Hematopoietic multipotent progenitor cell treated with erythropoietin and hydrocortisone succinate and interleukin-3 and kit ligand, for 17 days (in vitro differentiated cells): Measurements from ENCODE around the gene OVOL3.

Experiments used
- DNase-seq: peaks from one replicate; pipeline ENCODE4 v3.0.0-alpha.2; 2015; ENCODE audit warnings: low spot score

OVOL3 gene

DNA sequence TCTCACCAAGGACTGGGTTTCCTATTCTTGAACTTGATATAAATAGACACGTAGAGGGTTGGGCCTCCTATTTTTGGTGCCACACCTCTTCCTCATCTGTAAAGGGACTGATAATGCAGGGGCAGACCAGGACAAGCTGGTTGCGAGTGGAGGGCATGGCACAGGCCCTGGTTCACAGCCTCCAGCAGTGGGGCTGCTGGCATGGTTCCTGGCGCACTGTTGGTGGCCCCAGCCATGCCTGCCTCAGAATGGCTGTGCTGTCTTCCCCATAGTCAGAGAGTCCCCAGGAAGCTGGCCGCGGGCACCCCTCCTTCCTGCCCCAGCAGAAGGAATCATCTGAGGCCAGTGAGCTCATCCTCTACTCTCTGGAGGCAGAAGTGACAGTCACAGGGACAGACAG, 10.5 kb upstream of the OVOL3 start:
- peak; percentile 64 for DNase-seq

DNA sequence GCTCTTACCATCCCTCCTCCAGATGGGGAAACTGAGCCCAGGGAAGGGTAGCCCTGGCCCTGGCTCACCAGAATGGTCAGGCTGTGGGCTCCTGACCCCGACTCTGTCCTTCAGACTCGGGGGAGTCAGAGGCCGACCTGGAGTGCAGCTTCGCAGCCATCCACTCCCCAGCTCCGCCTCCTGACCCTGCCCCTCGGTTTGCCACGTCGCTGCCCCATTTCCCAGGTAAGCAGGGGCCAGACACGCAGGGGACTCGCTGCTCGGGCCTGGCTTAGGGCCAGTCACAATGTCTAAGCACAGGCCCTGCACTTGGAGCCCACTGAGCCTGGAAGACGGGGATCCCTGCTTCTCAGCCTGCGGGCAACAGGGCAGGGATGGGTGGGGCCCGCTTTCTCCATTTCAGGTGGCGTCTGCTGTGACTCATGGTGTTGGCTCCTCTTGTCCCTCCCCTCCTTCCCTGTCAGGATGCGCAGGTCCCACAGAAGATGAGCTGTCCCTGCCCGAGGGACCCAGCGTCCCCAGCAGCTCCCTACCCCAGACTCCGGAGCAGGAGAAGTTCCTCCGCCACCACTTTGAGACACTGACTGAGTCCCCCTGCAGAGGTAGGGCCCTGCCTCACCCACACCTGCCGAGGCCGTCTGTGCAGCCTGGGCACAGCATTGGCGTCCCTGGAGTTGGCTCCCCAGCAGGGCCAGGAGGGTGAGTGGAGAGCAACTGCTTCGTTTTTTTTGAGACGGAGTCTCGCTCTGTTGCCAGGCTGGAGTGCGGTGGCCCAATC, 9.2 kb upstream of the OVOL3 start:
- DNase-seq: peak; percentile 30

DNA sequence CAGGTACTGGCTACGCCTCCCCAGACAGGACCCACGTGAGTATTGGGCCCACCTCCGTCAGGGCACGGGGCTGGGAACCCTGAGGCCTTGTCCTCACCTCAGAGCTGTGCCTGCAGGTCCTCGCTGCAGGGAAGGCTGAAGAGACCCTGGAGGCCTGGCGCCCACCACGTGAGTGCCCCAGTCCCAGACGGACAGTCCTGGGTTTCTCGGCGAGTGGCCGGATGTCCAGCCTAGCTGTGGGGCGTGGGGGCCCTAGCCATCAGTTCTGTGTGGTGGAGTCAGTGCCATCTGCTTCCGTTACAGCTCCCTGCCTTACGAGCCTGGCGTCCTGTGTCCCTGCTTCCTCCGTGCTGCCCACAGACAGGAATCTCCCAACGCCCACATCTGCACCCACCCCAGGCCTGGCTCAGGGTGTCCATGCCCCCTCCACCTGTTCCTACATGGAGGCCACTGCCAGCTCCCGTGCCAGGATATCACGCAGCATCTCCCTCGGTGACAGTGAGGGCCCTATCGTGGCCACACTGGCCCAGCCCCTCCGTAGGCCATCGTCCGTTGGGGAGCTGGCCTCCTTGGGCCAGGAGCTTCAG, 7.8 kb upstream of the OVOL3 start:
- DNase-seq: no peak

DNA sequence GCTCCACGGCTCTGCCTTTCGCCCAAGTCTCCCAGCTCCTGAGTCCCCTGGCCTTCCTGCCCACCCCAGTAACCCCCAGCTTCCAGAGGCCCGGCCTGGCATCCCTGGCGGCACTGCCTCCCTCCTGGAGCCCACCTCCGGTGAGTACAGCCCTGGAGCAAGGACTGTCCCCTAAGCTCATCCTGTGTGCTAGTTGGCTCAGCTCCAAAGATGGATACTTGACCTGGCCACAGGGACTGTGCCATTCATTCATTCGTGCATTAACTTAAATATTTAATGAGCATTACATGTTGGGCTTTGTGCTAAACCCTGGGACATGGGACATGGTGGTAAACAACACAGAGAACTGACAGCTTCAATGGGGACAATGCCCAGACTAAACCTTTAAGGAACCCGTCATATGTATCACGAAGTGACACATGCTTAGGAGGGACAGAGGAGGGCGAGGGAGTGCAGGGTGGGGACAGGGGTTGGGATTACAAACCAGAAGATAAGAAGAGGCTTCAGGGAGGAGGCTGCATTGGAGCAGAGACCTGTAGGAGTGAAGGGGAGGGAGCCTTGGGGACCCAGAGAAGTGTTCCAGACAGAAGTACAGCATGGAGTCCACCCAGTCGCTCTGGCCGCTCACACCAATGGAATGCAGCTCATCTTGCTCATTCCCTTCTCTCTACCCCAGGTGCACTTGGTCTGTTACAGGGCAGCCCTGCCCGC, 6.9 kb upstream of the OVOL3 start:
- DNase-seq: peak; percentile 69

DNA sequence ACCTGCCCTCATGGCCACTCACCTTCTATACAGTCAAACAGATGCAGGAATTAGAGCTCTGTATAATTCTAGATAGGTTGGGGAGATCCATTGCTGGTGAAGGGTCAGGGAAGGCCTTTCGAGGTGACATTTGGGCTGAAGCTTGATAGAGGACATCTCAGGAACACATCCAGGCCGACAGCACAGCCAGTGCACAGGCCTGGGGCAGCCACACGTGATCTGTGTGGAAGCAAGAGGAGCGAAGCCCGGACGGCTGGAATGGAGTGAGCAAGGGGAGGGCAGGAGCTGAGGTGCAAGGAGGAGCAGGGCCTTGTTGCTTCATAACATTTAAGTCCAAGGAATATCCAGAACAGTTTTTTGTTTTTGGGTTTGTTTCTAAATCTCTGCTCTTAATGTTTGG, 4.5 kb upstream of the OVOL3 start:
- DNase-seq: no peak

DNA sequence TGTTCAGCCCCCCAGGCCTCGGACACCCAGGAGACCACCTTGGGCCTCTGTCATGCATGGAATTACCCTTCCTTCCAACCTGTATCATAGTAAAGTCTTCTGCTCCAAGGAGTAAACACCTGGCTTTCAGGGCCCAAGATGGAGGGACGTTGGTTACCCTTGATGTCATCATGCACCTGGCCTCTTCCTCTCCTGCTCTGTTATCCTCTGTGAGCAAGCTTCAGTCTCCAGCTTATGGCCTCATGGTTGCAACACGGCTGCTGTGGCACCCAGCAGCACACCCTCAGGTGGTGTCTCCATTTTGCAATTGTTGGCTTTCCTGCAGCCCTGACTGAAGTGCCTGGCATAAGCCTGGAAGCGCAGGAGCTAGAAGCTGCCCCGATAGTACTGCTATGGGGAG, 4.0 kb upstream of the OVOL3 start:
- DNase-seq: no peak

DNA sequence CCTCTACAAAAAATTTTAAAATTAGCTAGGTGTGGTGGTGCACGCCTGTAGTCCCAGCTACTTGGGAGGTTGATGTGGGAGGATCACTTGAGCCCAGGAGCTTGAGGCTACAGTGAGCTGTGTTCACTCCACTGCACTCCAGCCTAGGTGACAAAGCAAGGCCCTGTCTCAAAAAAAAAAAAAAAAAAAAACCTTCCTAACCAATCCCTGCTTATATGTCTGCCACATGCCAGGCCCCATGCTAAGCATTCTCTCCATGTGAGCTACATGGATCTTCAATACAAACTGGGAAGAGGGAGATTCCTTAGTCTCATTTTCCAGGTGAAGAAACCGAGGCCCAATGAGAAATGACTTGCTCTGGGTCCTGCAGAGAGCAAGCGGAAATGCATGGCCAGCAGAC, 2.3 kb upstream of the OVOL3 start:
- no peak for DNase-seq

DNA sequence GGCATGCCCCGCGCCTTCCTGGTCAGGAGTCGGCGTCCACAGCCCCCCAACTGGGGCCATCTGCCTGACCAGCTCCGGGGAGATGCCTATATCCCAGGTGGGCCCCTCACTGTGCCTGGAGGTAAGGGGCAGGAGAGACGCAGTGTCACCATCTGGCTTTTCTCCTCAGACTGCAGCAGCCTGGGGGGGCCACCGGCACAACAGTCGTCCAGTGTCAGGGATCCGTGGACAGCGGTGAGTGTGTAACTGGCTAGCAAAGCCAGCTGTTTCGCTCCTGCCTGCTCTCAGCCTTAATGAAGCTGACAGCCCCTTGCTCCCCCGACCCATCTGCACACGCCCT, 227 bp downstream of the OVOL3 start:
- DNase-seq: no peak

DNA sequence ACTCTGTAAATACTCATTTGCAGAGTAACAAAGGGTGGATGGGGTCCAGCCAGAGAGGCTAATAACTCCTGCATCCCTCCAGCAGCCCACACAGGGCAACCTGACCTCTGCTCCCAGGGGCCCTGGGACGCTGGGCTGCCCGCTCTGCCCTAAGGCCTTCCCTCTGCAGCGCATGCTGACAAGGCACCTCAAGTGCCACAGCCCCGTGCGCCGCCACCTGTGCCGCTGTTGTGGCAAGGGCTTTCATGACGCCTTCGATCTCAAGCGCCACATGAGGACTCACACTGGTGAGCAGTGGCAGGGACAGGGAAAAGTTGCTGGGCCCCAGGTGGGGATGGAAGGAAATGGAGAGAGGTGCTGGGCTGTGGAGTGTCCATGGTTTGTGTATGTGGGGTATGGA, 1.7 kb downstream of the OVOL3 start:
- no peak for DNase-seq

DNA sequence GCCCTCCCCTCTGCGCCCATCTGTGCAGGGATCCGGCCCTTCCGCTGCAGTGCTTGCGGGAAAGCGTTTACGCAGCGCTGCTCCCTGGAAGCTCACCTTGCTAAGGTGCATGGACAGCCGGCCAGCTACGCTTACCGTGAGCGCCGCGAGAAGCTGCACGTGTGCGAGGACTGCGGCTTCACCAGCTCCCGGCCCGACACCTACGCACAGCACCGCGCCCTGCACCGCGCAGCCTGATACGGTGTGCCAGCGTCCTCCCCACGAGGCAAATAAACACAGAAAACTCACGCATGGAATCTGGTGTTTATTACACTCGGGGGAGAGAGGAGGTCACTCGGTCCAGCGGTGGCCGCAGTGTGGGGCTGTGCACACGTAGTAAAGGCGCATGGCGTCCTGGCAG, 2.5 kb downstream of the OVOL3 start:
- no peak for DNase-seq

DNA sequence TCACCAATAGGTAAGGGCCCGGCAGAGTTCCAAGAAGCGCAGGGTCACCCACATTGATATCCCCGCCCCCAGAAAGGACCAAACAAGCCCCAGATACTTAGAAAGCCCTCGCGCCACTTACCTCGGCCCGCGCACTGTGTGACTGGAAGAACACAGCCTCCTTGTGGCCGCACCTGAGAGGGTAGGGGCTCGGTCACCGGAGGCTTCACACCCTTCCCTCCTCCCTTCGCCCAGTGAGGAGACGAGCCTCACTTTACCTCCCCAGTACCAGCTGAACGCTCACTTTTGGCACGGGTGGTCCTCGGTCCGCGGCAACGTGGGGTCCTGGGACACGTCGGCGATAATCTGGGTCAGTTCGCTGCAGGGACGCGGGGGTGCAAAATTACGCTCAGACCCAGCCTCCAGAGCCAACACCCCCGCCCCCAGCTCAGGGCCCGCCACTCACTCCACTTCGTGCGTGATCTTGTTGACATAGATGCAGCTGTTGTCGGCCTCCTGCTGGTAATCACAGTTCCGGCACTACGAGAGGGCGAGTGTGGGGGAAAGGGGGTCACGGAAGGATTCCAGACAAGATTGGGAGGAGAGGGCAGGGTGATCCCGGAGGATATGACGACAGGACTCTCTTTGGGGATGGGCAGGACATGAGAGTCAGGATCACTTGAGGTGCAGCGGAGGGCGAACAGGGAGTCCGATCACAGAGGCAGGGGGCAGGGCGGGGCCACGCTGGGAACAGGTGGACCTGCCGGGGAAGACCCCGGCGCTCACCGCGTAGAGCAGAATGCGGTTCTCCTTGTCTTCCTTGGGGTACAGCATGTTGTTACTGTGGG, 3.2 kb downstream of the OVOL3 start:
- DNase-seq: no peak

DNA sequence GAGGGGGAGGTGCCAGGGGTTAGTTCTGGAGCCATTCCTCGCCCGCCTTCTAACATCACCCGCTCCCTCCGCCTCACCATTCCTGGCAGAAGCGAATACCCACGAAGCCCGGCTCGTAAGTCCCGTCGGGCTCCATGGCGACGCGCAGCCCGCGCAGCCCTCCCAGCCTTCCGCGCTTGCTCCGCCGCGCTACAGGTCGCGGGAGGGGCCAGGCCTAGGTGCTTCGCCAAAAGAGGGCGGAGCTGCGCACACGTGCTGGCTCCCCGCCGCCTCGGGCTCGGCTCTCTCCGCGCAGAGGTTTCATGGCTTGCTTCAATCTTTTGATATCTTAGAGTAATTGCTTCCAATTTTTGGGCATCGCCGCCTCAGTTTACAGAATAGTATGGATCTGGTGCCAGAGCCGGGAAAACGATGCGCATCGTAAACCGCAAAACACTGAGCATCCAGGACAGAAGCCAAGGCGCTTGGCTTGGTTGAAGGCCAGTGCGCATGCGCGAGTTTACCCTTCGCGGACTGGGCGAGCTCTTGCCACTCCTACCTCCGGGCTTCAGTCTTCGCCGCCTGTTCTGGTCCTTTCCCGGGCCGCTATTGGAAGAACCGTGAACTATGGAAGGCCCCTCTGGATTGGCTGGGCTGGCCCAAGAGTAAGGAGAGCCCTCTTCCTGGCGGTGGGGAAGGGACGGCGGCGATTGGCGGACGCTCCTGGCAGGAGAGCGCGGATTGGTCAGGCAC, 3.9 kb downstream of the OVOL3 start, which contains the start of gene POLR2I:
POLR2I (minus strand) TSS at position 155 of the 732 bp plus-strand sequence; CDS start at position 136, 19 bp downstream.
- DNase-seq: peak; percentile 97

DNA sequence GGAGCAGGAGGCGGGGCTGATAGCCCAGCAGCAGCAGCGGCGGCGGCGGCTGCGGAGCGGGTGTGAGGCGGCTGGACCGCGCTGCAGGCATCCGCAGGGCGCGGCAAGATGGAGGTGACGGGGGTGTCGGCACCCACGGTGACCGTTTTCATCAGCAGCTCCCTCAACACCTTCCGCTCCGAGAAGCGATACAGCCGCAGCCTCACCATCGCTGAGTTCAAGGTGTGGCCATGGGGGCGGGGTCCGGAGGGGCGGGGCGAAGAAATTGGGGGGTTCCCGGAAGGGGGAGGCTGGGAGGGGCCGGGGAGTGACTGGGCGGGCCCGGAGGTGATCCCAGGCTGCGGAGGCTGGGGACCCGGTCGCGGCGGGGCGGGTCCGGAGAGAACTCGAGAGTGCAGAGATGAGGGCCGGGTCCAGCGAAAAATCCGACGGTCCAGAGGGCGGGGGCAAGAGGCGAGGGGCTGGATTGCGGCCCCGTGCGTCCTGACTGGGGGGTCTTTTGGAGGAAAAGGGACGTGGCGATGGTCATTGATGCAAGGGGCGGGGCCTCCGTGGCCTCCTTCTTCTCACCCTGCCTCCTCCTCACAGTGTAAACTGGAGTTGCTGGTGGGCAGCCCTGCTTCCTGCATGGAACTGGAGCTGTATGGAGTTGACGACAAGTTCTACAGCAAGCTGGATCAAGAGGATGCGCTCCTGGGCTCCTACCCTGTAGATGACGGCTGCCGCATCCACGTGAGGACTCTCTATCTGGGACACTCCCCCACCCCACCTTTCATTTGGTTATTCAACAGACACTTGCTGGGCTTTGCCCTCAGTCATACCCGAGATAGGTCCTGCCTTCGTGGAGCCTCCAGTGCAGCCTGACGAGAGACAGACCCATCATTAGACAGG, 4.8 kb downstream of the OVOL3 start, which contains the start of gene TBCB:
TBCB (plus strand) TSS at position 16 of the 891 bp plus-strand sequence; CDS start at position 109, 93 bp downstream.
- no peak for DNase-seq

DNA sequence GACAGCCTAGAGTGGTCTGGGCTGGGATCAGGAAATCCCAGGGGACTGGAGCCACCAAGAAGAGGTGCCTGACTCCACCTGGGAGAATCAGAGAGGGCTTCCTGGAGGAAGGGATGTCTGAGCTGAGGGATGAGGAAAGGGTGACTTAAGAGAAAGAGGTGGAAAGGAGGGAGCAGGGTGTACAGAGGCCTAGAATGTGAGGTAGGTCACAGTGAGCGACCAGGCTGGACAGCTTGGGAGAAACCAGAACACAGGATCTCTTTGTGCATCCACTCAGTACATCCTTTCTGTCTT, 5.3 kb downstream of the OVOL3 start:
- no peak for DNase-seq

DNA sequence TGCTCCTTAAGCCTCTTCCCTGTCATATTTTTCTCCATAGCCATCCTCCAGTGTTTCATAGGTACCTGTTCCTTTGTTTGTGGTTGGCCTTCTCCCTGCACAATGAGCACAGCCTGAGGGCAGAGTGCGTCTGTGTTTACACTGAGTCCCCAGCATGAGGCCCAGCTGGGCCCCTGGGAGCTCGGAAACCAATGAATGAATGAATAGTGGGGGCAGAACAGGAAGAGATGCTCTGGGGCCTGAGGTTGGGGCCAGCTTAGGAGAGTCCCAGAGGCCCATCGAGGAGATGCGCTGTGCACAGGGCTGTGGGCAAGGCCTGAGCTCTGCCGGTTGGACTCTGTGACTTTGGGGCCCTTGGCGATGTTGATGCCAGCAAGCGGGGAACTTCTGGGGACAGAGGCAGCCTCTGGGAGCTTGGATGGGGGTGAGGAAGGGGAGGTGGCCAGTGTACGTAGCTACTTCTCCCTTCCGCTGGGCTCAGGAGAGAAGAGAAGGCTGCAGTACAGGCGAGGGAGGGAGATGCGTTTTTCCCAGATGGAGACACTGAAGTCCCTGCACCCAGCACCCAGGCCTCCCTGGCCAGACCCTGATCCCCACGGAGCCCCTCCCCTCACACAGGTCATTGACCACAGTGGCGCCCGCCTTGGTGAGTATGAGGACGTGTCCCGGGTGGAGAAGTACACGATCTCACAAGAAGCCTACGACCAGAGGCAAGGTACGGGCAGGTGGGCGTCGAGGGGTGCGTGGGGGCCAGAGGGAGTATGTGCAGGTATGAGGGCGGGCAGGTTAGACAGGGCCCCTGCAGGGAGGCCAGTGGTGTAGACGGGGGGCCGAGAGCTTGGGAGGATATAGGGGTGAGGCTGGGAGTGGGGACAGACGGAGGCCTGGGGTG, 9.4 kb downstream of the OVOL3 start:
- DNase-seq: no peak

DNA sequence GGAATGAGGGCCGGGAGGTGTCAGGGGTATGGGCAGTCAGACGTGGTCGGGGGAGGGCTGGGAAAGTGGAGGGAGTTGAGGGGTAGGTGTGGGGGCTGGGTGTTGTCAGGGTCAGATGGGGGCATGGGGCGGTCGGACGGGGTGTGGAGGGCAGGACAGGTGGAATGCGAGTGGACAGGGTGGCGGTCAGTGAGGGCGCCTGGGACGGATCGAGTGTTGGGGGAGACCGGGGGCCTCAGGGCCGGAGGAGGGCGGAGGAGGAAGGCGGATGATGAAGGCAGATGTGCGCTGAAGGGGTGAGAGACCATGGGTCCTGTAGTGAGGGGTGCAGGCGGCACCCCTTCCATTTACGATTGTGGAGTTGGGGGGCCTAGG, 10.0 kb downstream of the OVOL3 start:
- no peak for DNase-seq

DNA sequence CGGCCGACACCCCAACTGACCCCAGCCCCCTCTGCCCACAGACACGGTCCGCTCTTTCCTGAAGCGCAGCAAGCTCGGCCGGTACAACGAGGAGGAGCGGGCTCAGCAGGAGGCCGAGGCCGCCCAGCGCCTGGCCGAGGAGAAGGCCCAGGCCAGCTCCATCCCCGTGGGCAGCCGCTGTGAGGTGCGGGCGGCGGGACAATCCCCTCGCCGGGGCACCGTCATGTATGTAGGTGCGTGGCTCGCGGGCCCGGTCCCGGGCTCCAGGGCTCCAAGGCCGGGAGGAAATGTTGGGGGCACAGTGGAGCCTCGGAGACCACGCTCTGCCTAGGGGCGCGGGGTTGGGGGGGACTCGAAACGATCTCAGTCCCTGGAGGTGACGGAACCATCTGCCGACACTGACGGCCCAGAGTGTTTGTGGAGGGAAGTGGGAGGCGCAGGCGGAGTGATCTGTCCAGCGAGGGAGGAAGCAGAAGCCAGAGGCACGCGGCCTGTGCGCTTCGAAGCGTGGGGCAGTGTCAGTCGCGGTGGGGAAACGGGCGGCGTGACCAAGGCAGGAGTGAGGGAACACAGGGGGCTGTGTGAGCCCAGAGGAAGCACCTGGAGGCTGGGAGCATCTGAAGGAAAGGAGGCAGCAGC, 10.7 kb downstream of the OVOL3 start:
- DNase-seq: no peak

DNA sequence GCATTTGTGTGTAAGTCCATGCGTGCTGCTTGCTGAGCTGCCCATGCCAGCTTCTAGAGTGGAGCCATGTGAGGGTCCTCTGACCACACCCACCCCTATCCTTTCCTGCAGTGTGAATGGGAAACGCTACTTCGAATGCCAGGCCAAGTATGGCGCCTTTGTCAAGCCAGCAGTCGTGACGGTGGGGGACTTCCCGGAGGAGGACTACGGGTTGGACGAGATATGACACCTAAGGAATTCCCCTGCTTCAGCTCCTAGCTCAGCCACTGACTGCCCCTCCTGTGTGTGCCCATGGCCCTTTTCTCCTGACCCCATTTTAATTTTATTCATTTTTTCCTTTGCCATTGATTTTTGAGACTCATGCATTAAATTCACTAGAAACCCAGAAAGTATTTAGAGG, 14.6 kb downstream of the OVOL3 start:
- no peak for DNase-seq

DNA sequence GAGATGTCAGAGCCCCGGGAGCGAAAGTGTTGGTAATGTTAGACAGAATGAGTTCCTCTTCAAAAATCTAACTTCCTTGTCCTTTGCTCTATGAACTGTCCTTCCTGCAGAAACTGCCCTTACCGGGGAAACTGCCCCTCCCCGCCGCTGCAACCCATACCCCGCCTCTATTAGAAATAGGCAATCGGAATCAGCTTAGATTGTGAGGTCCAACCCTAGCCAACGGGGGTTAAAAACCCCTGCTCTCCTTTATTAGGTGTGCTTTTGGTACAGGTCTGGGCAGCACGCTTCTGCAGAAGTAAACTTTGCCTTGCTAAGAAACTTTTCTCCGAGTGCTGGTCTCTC, 17.4 kb downstream of the OVOL3 start:
- no peak for DNase-seq
